Activated CD4-positive, alpha-beta T cell treated with anti-CD3 and anti-CD28 coated beads, Interleukin-2, amount 50 U/mL, for 16 hours (primary cell): Measurements from ENCODE around the gene MYO16.

Source experiments
- DNase-seq: peaks from one replicate; pipeline ENCODE4 v3.0.0-alpha.2; 2020

The MYO16 gene

DNA sequence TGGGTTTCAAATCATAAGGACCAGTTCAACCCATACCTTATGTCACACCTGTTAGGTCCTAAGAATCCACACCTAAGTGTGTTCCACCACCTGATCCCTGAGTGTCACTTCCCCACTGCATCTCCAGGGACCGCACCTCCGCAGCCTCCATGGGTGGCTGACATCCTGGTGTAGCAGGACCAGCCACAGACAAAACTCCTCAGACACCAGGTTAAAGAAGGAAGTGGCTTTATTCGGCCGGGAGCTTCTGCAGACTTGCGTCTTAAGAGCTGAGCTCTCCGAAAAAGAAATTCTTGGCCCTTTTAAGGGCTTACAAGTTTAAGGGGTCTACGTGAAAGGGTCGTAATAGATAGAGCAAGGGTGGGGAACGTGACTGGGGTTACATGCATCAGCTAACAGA lies 509.9 kb downstream of the MYO16 start:
- DNase-seq: no peak

DNA sequence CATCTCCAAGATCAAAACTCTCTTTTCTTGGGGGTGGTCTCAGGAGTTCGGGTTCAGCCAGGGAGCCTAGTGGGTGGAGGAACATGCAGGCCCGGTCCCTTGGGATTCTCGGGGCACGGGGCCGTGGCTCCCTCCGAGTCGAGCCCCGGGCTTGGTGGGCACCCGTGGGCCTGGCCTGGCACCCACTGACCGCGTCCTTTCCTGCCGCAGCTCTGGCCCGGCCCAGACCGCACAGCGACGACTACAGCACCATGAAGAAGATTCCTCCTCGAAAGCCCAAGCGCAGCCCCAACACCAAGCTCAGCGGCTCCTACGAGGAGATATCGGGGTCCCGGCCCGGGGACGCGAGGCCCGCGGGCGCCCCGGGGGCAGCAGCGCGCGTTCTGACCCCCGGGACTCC lies 510.6 kb downstream of the MYO16 start:
- no peak for DNase-seq

GRCh38 chr13:109140479-109141349 lies 511.3 kb downstream of the MYO16 start:
- no peak for DNase-seq

DNA sequence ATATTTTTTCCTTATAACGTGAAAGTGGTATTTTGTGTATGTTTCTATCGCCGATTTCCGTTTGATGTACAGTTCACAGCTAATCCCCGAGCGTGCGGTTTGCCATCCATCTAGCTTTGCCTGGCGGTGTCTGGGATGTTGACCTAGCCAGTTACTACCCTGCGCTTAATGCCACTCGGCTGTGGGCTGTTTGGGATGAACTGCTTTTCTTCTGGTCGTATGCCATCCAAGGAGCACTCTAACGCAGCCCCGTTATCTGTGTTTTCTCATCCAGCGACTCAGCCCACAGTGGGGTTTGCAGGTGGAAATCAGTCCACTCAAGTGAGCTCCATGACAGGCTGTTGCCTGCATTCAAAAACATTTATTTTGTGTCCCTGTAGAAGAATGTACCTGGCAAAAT lies 512.3 kb downstream of the MYO16 start:
- DNase-seq: no peak

DNA sequence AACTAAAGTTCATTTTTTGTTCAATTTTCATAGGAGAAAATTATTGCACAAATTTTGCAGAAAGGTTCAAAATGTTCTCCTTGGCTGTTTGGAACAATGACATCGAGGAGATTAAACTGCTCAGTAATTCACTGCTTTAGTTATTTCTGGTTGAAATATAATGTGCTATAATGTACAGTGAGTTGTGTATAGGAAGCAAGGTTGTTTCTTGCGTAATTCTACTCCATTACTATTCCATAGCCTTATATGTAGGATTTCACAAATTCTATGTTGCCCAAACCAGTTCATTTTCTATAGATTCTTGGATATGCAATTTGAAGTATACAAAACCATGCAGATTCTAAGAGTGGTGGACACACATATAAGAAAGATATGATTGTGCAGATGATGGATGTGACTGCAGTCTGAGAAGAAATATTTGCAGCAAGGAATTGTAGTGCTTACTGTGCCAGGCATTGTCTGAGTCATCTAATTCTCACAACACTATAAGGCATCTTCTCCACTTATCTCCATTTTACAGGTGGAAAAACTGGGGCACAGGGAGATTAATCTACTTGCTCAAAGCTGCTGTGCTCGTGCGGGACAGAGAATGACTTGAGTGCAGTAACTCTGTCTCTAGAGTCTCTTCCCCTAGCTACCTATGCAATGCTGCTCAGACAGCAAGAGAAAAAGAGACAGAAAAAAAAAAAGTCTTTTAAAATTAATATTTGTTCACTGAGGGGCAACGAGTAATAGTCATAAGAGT lies 515.5 kb downstream of the MYO16 start:
- no peak for DNase-seq

DNA sequence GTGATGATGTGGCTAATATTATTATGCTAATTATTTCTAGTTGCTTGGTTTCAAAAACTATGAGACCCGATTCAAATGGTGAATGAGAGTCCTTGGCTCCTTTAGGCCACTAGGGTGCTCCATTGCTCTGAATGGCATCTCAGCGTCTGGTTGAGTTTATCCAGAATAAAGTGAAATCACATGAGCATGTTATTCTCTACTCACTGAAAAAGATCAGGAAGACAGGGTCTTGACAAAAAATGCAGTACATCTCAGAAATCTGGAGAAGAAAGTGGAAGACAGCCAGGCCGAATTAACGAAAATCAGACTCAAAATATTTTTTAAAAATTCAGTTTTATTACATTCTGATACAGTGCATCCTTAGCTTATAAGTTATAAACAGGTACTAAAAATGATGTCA lies 516.2 kb downstream of the MYO16 start:
- DNase-seq: peak; percentile 35

DNA sequence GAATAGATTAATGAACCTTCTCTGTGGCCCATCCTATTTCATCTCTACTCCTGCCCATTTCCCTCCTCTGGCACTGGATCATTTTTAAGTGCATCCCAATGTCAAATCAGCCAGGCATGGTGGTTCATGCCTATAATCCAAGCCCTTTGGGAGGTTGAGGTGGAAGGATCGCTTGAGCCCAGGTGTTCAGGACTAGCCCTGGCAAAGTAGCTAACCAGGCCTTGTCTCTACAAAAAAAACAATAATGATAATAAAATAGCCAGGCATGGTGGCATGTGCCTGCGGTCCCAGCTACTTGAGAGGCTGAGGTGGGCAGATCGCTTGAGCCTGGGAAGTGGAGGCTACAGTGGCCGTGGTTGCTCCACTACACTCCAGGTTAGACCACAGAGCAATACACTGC lies 517.0 kb downstream of the MYO16 start:
- no peak for DNase-seq

- DNase-seq: no peak
These were observed 517.7 kb downstream of the MYO16 start for GRCh38 chr13:109146912-109147647.

GRCh38 chr13:109148243-109148642 lies 518.8 kb downstream of the MYO16 start:
- no peak for DNase-seq

DNA sequence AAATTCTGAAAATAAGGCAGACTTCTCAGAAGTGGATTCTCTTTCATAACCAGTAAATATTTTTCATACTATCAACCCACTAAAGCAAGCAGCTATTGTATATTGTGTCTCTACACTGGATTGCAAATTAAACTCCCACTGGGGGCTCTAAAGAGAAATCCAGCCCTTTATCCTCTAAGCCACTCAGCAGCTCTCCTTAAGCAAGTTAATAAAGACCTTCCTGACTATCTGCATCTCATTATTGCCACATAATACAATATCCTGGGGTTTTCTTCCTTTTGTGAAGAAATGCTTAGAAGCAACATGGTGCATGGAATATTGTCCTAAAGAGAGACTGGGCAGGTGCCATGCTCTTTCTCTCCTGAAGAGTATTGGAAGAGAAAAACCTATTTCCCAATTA lies 521.3 kb downstream of the MYO16 start:
- DNase-seq: no peak

DNA sequence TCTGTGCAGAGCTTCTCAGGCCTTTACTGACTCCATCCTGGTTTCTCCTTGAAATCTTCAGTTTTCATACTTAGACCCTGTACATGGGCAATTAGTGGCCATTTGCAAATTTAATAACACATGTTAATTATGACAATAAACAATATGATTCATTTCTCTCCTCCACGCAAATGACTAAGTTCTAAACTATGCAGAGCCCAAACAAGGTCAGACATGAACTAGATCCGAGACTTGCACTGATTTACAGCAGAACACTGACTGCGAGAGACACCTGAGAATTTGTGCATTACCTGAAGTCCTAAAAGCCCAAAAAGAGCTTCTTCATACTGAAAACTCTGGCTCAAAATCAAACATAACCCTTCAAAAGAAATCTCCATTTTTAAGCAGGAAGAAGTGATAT lies 521.8 kb downstream of the MYO16 start:
- no peak for DNase-seq

DNA sequence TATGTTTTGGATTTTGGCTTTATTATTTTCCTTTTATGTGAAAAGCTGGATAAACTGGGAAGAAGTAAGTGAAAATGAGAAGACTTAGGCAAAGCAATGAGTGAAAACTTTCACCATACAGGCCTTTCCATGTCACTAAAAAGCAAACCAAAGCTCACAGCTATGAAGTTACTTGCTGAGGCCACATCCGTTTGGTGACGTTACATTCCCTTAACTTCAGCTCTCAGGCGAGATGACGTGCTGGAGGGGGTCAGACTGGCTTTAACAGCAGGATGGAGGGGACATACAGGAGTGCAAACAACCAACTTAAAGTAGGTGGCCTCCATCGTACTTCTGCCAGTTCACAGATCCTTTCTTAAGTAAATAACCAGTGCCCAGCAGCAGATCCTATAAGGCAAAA lies 522.3 kb downstream of the MYO16 start:
- DNase-seq: no peak

GRCh38 chr13:109152311-109152820 lies 523.0 kb downstream of the MYO16 start:
- DNase-seq: no peak

- no peak for DNase-seq
These were observed 523.5 kb downstream of the MYO16 start for GRCh38 chr13:109152941-109153340.

GRCh38 chr13:109154146-109154545 lies 524.7 kb downstream of the MYO16 start:
- DNase-seq: no peak

- DNase-seq: no peak
These were observed 525.1 kb downstream of the MYO16 start for GRCh38 chr13:109154546-109154945.

- no peak for DNase-seq
These were observed 525.8 kb downstream of the MYO16 start for GRCh38 chr13:109154966-109155761.

DNA sequence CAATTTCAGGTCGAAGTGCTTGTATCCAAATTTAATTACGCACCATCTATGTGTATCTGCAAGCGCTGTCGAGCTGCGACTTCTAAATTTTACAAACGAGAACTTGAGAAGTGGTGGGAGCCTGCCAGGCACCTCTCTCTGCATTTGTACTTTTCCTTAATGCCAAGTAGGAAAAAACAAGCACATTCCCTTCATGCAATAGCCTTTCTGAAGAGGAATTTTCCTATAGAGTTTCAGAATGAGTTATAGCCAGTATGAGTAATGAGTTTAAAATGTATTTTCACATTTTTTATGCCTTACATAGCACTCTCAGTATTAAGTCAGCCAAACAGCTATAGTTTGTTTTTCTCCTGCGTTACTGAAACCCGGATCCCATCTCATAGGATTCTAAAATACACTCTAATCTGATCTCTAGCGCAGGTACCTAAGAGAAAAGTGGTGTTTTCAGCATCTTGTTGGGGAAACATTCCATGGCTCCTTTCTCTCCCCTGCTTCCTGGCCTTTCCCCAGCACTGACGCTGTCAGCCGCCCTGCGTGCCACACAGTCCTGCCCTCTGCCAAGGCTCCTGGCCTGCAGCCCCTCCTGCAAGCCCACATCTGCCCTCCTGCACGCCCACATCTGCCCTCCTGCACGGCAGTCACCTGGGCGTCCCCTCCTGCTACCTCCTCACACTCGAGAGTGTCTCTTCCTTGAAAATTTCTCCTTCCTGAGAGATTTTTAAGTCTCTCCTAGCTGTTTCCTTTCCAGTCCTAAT lies 526.9 kb downstream of the MYO16 start:
- no peak for DNase-seq

DNA sequence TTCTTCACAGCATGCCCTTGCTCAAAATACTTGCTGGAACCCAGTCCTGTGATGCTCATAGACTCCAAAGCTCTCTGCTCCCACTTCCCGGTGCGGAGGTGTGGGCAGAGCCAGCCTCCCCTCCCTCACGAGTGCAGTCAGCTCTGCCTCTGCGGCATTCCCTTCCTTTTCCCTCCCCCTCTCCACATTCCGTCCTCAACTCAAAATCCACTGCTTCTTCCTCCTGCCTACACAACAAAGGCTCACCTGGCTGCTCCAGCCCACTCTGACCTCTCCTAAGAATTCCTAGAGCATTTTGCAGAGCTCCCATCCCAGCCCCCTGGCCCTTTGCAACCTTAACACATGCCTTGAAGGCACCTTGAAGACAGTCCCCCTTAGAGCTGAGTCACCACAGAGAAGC lies 527.9 kb downstream of the MYO16 start:
- no peak for DNase-seq

DNA sequence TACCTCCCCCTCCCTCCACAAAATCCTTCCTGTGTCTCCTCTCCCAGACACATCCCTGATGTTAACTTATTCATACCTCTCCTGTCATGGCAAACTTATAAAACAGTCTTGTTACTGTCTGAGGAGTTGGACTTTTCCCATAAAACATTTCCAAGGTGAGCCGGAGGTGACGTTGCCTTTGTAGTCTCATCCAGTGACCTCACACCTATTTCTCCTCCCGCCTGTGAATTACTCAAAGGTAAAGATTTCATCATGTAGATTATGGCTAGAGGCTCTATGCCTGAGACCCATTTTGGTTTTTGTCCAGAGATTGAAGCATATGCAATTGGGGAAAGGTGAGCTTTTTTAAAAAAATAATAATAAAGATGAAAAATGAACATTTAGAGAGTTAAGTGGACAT lies 529.0 kb downstream of the MYO16 start:
- no peak for DNase-seq

GRCh38 chr13:109159650-109160309 lies 530.4 kb downstream of the MYO16 start:
- DNase-seq: no peak
